Limb (tissue), 2 donors: ENCODE results near the gene CHAMP1.
"Not testable (repeated sequence)": the region's sequence is repeated elsewhere in the genome, so short reads cannot be mapped to it uniquely, and the experiment has no call there.

ENCODE experiments used
- DNase-seq, 2 donors: peaks; one replicate each; pipeline ENCODE4 v3.0.0-alpha.2; 2016; ENCODE audit errors: extremely low spot score in 2 of 2

The CHAMP1 gene

GRCh38 chr13:114299604-114300305 is 14.5 kb upstream of the CHAMP1 start:
- no peak for DNase-seq

- no peak for DNase-seq
Measured at GRCh38 chr13:114303700-114304327, 10.5 kb upstream of the CHAMP1 start.

- DNase-seq: no peak
Measured at GRCh38 chr13:114304346-114305034, 9.8 kb upstream of the CHAMP1 start.

GRCh38 chr13:114309086-114309485 is 5.2 kb upstream of the CHAMP1 start:
- DNase-seq: no peak

- DNase-seq: no peak
Measured at GRCh38 chr13:114309806-114310410, 4.4 kb upstream of the CHAMP1 start.

- no peak for DNase-seq
Measured at GRCh38 chr13:114310956-114311355, 3.3 kb upstream of the CHAMP1 start.

GRCh38 chr13:114311387-114311786 is 2.9 kb upstream of the CHAMP1 start:
- no peak for DNase-seq

GRCh38 chr13:114311908-114312307 is 2.4 kb upstream of the CHAMP1 start:
- DNase-seq: no peak

GRCh38 chr13:114313061-114313860 is 1.0 kb upstream of the CHAMP1 start:
- DNase-seq: no peak

- DNase-seq: no peak
Measured at GRCh38 chr13:114315074-114315785, 927 bp downstream of the CHAMP1 start.

- DNase-seq: no peak
Measured at GRCh38 chr13:114318624-114319023, 4.3 kb downstream of the CHAMP1 start.

- DNase-seq: no peak
Measured at GRCh38 chr13:114319441-114319913, 5.2 kb downstream of the CHAMP1 start.

GRCh38 chr13:114320065-114320464 is 5.8 kb downstream of the CHAMP1 start:
- no peak for DNase-seq

GRCh38 chr13:114321256-114321655 is 7.0 kb downstream of the CHAMP1 start:
- no peak for DNase-seq

- DNase-seq: no peak
Measured at GRCh38 chr13:114323349-114323748, 9.0 kb downstream of the CHAMP1 start.

GRCh38 chr13:114324334-114324733 is 10.0 kb downstream of the CHAMP1 start:
- DNase-seq: no peak

GRCh38 chr13:114325729-114326128 is 11.4 kb downstream of the CHAMP1 start:
- DNase-seq: no peak

- DNase-seq: no peak
Measured at GRCh38 chr13:114328034-114328433, 13.7 kb downstream of the CHAMP1 start.

- no peak for DNase-seq
Measured at GRCh38 chr13:114328595-114328994, 14.3 kb downstream of the CHAMP1 start.

- no peak for DNase-seq
Measured at GRCh38 chr13:114330086-114330485, 15.8 kb downstream of the CHAMP1 start.

- DNase-seq: not testable (repeated sequence)
Measured at GRCh38 chr13:114333881-114334280, 19.6 kb downstream of the CHAMP1 start.
